ENCODE measurements around the gene TRIM32. TPM values are rescaled to one million over a fixed set of nuclear protein-coding genes. Genes with fewer than 3 reads are reported as not detected.

Gene TRIM32
- total RNA-seq, 1 donor from 2014 or later = 14.5 TPM

- CTCF ChIA-PET = no interaction called here
Measured at GRCh38 chr9:116750510-116750909, 63.4 kb downstream of the TRIM32 start.

More at GRCh38 chr9:116750510-116750909, 63.4 kb downstream of the TRIM32 start:
- H3K9me3 Mint-ChIP-seq = peaks cover under 1% of the 10 kb centered on the region
- POLR2A ChIA-PET = no interaction called here
- peaks cover 4% of the 10 kb centered on the region for H3K27me3 Mint-ChIP-seq
- no peak overlapping the region for H3K27ac Mint-ChIP-seq
- intact Hi-C loops (cut with micrococcal nuclease) = no loop called here
- no peaks in the 10 kb centered on the region for H3K36me3 Mint-ChIP-seq (ENCODE audit: low read depth)
- ATAC-seq (ENCODE audit: low read depth) = no peak
- H3K4me3 Mint-ChIP-seq = no peak overlapping the region
- no peak for DNase-seq
- H3K4me1 Mint-ChIP-seq = peaks cover 4% of the 10 kb centered on the region
- TF ChIP-seq CTCF (IDR thresholded peaks at IDR 0.05) = no peak

All from activated B cell treated with CpG ODN at 0.5 μM for 24 hours (primary cell).